GM12874 (cell line): ENCODE results near the gene SGO2.

Experiments
- CTCF ChIP-seq: IDR thresholded peaks from 2 replicates; pipeline ENCODE4 v1.5.1; 2011; ENCODE audit warnings: low read depth, mild to moderate bottlenecking, control low read depth, low read length, moderate library complexity; ENCODE audit not compliant: insufficient read depth

Gene SGO2

GRCh38 chr2:200525066-200525465 lies 941 bp upstream of the SGO2 start:
- TF ChIP-seq CTCF = no peak

GRCh38 chr2:200525551-200525881 lies 491 bp upstream of the SGO2 start:
- TF ChIP-seq CTCF = no peak

- no peak for TF ChIP-seq CTCF
Measured at GRCh38 chr2:200528228-200528627, 2.2 kb downstream of the SGO2 start.

GRCh38 chr2:200533754-200534153 lies 7.7 kb downstream of the SGO2 start:
- no peak for TF ChIP-seq CTCF

- no peak for TF ChIP-seq CTCF
Measured at GRCh38 chr2:200534572-200534971, 8.6 kb downstream of the SGO2 start.

GRCh38 chr2:200538139-200538538 lies 12.1 kb downstream of the SGO2 start:
- no peak for TF ChIP-seq CTCF

- no peak for TF ChIP-seq CTCF
Measured at GRCh38 chr2:200540793-200541192, 14.8 kb downstream of the SGO2 start.

GRCh38 chr2:200567932-200568331 lies 41.9 kb downstream of the SGO2 start:
- no peak for TF ChIP-seq CTCF
